NCI-H526 treated with DMSO at 0.1 percent for 48 hours (cell line): ENCODE data around the gene TTC28.

Experiments
- DNase-seq: peaks from one replicate; lab custom pipeline; 2025; lab: John Stamatoyannopoulos, UW

Gene TTC28

DNA sequence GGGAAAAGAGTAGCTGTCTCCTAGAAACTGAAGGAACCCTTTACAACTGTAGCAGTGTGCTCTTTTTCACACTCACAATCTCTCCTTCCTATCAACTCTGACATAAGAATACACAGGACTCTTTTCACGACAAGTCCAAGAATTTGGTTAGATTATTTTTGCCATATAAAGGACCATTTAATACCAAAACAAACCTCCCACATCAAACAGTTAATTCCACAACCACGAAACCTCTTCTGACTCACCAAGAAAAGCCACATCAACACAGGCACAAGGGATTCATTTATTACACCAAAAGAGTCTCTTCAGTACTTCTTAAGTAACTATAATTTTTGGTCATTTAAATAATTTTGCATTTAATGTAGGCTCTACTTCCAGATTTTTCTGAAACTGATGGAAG, 538.0 kb downstream of the TTC28 start:
- DNase-seq: no peak

DNA sequence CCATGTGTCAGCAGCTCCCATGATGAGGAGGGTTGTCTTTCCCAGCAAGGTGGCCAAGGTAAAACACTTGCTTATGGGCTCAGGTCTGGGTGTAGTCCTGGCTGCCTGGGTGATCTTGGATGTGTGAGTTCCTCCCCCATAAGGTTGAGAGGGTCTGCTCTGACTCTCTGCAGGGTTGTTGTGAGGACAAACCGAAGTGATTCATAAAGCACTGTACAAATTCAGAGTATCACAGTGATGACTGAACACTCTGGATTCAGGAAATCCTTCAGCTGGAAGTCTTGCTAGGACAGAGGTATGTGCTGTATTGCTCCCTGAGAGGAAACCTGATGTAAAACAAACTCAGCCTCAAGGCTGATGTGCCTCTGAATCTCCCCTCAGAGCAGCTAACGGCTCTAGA, 539.7 kb downstream of the TTC28 start:
- no peak for DNase-seq

DNA sequence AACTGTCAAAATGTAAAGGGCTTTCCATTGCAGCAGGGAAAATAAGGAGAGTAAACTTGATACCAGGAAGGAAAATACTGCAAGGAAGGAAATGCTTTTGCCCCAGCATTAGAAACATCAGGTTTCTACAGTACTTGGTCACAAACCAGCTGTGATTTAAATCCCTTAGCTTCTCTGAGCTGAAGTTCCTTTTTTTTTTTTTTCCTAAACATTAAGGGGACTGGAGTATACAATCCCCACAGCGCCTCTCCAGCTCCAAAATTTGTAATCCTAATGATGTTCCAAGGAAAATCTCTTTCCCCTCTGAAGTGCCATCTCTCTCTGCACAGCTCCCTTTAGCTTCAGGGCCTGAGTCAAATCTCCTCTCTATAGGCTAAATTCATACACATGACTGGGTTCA, 540.1 kb downstream of the TTC28 start:
- no peak for DNase-seq

DNA sequence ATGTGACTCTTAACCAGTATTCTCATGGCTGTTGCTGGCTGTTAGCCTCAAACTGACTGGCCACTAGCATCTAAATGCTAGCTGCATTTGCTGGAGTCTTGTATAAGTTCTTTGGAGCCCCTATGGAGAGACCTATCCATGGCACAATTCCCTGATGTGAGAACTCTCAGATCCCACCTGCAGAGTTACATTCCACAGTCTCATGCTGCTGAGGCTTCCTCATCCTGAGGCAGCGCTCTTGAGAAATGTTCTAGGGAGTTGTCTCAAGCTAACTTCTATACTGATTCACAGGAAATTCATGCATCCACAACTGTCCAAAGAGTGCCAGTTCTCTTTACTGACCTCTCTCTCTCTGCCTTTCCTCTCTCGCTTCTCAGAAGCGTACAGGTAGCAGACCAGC, 542.6 kb downstream of the TTC28 start:
- DNase-seq: no peak

DNA sequence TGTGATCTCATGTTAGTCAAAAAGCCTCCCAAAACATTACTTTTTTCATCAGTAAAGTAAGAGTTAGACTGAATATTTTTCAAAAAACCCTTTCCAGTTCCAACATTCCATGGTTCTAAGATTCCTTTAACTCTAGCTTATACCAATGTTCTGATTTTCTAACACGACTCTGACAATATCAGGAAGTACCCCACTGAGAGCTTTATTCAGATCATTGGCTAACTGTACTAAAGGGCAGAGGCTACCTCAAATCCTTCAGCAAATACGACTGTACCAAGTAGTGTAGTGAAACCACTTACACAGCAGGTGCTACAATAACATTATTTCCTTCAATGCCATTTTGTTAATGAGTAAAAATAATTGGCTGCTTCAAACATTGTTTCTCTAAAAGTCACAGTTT, 547.2 kb downstream of the TTC28 start:
- DNase-seq: no peak

DNA sequence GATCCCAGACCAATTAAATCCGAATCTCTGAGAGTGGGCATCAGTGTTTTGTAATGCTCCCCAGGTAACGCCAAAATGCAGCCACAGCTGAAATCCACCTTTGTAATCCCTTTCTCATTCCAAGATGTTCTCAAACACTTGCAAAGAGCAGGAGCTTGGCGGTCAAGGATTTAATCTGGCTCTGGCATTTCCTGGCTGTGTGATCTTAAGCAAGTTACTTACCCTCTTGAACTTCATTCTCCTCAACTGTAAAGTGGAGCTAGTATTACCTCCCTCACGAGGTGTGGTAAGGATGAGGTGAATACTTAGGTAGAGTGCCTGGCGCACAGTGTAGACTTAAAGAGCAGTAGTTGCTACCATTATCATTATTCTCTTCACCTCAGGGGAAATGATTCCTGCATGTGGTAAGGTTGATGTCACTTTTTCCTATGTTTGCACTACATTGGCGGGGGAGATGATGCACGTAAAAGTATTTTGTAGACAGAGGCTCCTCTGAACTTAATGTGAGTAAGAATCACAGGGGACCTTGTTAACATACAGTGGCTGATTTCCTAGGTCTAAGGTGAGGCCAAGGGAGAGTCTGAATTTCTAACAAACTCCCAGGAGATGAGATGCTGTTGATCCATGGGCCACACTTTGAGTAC, 550.2 kb downstream of the TTC28 start:
- DNase-seq: no peak

DNA sequence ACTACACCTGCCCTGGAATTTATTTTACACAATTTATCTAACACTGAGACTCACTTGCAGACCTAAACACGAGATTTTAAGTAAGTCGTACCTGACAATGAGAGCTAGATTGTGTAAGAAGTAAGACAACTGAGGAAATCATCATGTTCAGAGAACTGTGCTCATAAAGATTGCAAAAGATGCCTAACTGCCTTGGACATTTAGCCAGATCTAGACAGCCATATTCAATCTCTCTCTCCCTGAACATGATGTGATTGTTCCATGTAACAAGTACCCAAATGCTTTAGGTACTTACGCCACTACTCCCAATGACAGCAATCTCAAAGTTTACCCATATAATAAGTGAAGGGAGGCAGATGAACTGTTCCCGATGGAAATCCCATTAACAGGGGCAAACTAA, 550.8 kb downstream of the TTC28 start:
- no peak for DNase-seq

DNA sequence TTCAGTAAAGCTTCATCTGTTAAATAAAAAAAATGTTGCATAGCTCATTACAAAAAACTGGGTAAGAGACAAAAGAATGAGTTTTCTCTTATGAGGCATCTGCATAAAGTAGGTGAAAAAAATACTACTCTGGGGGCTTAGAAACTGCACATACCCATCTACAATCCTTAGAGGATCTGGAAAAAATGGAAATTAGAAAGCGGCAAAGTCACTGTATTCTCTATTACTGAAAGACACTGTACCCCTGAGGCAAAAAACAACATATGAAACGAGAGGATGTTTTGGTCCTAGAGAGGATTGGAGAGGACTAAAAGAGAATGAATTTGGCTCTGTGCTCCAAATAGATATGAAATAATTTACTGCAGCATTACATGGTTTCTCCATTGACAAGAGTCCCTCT, 553.8 kb downstream of the TTC28 start:
- DNase-seq: no peak

DNA sequence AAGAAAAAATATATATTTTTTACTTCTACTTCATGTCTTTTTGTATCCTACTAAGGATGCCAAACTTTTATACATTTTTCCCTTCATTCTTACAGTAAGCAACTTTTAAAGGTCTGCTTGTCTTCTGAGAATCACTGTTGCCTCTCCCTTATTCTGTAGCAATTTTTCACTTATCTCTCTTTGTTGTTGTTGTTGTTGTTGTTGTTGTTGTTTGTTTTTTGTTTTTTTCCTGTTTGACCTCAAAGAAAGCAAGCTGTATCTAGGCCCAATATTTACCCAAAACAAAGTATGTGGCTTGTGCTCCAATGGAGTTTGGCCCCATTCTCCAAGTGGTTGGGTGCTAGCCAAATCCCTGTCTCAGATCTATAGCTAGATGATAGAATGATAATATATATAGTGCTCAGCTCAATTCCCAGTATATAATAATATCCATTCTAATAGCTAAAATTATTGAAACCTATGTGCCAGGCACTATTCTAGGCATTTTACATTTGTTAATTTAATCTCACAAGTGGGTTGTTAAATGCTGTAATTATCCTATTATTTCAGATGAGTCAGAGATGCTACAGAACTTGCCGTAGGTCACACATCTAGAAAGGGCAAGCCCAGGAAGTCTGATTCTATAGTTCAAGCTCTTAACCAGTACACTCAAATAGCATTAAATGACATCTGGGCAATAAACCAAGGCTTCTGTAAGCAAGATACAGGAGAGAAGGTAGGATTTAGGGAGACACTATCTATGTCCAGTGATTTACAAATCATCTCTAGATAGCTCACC, 555.5 kb downstream of the TTC28 start:
- no peak for DNase-seq

DNA sequence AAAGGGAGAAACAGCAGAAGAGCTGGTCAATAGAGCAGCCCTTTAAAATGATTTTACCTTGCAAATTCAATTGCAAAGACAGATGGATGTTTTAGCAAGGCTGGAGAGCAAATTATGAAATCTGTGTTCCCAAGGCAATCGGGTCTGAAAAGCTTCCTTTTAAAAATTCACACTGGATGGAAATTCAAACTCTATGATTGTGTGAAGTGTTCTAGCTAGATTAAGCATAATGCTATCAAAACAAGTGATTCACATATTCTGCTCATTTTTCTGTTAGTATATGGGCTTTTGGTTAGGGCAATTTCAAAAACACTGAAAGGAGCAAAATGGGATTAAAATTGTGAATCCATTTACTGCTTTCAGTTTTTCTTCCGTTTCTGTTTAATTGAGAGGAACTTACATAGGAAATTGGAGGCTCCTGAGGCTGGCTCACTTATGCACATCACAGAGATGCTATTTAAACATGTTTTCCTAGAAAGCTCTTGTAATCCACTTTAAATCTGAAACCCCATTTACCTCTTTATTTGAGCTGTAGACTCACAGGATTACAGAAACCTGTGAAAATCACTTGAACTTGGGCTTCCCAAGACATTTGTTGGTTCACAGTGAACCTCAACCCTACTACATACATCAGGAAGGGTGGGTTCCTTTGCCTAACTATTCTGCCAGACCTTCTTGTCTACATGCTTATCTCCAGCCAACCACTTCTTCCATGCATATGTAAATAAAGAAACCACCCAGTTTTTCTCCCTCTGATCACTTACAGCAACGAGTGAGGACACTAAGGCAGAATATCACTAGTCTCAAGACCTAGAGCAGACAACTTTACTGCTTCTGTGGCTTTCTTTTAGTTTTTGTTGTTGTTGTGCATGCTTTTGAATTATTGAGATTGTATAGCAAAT, 558.7 kb downstream of the TTC28 start:
- no peak for DNase-seq

DNA sequence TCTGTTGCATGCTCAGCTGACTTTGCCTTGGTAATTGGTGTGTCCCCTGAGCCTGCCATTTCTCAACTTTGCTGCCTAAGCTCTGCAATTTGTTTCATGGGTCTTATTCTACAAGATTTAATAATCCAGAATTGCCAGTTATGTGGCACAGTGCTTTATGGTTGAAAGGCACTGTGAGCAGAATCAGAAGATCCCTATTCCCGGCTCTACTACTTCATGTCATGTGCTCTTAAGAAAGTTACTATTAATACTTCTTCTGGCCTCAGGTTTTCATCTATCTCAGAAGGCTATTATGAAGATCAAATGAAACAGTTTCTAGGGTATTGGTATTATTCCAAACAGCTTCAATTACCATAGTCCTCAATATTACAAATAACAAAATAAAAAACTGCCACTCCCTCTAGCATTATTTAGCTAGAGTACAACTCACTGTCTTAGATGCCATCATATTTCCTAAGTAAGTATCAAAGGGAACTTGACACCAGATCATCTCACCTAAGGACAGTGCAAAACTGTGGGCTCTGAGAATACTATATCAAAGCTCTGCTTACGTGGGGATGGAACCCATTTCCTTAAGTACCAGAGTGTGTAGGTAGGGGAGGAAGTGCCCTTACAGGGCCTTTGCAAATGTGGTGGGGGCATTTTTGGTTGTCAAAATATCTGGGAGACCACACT, 560.5 kb downstream of the TTC28 start:
- DNase-seq: no peak

DNA sequence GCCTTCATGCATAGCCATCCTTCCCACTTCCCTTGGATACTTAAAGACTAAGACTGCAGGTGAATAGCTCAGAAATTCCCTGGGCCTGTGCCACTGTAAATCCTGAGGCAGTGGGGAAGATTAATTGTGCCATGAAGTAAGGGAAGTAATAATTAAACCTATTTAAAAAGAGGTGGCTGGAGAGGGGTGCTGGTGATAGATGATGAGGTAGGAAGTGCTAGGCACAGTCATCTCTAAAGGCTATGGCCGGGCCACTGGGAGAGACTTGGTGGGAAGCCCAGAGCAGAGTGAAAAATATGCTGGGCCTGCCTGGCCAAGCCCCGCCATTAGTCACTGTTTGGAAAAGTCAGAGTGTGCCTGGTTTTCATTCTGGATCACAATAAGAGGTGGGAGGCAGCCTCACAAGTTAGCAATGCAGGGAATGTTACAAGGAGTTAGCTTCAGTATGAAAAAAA, 563.4 kb downstream of the TTC28 start:
- DNase-seq: no peak

DNA sequence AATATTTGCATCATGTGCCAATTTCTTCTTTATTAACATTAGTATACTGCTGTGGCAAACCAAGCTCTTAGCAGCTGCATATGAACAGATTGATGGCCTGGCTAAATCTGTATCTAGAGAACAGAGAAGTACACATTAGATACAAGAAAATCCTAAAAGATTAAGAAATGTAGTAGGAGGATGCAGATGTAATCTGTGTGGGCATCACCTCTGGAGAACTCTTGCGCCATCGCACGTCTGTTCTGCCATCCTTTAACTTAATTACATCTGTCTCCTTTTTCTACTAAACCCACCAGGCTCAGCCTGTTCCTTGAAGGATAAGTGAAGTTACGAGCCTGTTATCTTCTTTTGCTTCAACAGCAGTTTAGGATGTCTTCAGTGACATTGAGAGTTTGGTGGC, 564.2 kb downstream of the TTC28 start:
- DNase-seq: no peak

DNA sequence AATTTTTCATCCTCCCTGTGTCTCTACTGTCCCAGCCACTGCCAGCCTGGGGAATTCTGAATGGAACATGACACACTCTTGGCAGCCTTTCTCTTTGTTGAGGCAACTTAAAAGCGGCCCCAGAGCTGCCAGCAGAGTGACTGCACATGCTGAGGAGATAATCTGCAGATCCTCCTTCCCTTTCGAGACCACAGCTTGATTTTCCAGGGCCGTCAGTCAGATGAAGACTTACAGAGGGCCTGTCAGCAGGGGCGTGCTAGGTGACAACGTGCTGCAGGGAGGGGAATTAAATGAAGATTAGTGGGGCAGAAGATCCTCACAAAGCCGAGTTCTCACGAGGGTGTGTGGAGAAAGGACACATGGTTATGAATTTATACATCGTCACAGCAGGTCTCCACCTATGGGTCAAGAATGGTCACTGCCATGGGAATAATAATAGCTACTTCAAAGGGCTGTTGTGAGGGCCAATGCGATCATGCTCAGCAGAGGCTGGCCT, 567.0 kb downstream of the TTC28 start:
- DNase-seq: no peak

DNA sequence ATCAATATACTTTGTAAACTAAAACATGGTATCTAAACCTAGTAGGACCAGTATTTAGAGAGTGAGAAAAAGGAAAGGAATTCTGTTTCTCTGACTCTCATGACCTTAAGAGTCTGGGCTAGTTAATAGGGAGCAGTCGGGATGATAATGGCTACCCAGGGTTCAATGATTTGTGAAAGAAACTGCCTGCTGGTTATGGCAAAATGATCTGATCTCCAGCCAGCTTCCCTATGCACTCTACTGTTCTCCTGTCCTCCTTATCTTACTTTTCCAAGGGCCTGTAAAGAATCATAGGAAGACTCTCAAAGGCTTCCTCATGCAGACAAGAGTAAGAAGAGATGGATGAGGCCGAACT, 567.5 kb downstream of the TTC28 start:
- DNase-seq: no peak

DNA sequence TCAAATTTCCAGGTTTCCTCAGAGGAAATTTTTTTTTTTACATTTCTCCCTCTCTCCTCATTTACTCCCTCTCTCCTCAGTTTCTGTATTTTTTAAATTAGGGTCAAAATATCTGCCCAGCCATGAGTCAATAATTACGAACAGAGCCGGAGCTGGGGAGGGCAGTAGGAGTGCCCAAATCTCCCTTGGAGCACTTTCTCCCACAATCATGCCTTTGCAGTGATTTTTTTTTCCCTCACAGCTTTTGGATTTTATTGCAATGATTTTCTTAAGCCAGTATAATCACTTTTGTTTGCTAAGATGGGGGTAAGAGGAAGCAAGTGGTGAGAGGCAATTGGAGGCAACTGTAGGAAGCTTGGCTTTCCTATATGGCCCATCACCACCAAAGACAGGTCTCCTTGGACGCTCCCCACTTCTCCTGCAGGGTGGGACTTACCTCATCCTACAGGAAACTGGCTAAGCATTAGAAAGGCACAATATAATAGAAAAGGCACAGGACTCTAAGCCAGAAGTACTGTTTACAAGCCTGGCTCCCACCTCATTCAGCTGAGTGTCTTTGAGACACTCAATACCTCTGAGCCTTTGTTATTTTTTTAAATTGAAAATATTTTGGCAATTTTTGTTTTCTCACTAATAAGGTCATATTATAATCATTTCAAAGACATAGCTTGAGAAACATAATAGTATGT, 568.0 kb downstream of the TTC28 start:
- no peak for DNase-seq

DNA sequence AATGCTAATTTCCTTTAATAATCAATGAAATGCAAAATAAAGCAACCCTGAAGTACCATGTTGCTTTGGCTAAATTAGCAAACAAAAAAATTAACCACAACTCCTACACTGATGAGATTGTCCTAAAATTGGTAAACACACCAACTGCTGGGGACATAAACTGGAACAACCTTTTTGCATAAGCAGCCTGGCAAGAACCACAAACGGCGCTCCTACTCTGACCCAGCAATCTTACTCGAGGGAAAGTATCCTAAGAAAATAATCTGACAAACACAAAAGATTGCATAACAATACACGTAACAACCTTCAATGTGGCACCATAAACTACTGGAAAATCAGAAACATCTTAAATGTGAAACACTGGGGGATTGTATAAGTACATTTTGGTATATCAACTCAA, 570.8 kb downstream of the TTC28 start:
- DNase-seq: peak; percentile 23

DNA sequence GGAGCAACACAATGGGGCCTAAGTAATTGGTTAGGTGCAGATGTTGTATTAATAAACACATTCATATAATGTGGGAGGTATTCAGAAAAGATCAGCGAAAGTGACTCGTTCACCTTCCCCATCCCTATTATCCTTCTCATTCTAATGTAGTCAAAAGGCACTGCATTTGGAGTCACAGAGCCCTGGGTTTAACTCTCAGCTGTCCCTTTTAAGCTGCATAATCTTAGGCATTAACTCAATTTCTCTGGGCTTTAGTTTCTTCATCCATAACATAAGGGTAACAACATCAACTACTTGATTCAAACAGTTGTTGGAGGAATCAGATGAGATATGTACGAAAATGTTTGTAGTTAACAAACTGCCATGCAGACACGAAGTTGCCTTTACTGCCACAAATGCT, 573.0 kb downstream of the TTC28 start:
- no peak for DNase-seq

DNA sequence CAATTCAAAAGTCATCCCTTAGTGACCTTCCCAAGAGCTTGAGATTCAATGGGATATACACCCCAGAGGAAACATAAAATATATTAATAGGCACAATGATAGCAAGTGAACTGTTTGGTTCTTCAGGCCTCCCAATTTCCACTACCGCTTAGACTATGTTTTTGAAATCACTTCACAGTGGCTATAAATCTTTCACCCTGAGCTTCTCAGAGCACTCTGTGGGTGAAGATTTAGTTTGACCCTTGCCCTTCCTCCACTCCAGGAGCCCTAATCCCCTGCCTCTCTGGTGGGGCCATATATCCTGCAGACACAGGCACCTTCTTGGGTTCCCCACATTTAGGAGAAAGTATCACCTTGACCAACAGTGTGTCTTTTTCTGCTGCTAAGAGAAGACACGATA, 573.7 kb downstream of the TTC28 start:
- DNase-seq: no peak

DNA sequence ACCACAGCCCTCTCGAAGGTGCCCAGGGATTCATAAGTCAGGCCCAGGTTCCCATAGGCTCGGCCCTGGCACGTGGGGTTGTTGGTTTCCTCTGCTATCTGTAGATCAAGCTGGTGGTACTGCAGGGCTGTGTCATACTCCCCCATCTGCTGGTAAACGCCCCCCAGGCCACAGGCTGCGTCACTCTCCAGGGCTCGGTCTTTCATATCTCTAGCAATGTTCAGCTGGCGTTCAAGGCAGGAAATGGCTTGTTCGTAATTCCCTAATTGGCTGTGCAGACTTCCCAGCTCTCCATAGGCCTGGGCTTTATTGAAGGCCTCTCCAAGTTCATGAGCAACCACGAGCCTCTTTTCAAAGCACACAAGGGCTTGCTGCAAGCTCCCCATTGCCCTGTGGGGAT, 574.2 kb downstream of the TTC28 start:
- DNase-seq: no peak

DNA sequence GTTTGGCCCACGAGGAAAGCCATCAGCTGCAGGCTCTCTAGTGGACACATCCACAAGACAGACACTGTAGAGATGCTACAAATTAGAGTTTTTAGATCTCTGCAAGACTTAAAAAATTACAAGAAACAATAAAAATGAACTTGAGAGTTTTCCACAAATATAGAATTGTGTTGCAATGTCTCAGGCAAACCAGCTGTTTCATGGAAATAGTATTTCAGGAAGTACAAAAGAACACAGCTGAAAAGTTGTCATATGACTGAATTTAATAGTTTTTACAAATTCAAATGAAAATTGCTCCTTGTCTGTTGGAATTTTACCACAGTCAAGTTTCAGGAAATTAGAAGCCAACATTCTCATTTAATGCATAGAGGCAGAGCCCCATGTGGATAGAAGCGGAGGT, 576.0 kb downstream of the TTC28 start:
- no peak for DNase-seq
